HG02973 (cell line): Measurements from ENCODE around the gene LAIR1.
"Not testable (repeated sequence)": the region's sequence is repeated elsewhere in the genome, so short reads cannot be mapped to it uniquely, and the experiment has no call there.

Experiments
- ATAC-seq: cut with Tn5 transposase; IDR thresholded peaks from one replicate; pipeline ENCODE4 v1.9.1; 2021; ENCODE audit warnings: moderate library complexity; ENCODE audit not compliant: unreplicated experiment

The LAIR1 gene

GRCh38 chr19:54379187-54379678 lies 14.5 kb upstream of the LAIR1 start:
- no peak for ATAC-seq

DNA sequence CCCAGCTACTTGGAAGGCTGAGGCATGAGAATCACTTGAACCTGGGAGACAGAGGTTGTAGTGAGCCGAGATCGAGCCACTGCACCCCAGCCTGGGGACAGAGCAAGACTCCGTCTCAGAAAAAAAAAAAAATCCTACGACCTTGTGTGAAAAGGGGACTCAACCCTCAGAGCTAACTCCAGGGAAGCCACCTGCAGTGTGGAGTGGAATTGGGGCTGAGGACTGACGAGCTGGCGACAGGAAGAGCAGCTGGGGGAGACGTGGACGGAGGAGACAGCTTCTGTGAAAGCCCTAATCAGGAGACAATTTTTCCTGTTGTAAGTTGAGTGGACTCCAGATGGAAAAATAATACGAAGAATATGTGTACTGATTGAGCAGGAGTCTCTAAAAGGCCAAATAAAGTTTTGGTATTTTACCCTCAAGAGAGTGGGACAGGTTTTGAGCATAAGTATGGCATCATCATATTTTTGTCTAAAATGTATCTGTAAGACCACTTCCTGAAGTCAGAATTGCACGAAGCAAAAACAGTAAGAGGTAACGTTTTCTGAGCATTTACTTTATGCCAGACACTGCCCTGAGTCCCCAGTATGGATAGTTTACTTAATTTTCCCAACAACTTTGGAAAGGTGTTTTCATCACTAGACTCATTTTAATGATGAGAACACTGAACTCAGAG lies 12.0 kb upstream of the LAIR1 start:
- ATAC-seq, result no peak

DNA sequence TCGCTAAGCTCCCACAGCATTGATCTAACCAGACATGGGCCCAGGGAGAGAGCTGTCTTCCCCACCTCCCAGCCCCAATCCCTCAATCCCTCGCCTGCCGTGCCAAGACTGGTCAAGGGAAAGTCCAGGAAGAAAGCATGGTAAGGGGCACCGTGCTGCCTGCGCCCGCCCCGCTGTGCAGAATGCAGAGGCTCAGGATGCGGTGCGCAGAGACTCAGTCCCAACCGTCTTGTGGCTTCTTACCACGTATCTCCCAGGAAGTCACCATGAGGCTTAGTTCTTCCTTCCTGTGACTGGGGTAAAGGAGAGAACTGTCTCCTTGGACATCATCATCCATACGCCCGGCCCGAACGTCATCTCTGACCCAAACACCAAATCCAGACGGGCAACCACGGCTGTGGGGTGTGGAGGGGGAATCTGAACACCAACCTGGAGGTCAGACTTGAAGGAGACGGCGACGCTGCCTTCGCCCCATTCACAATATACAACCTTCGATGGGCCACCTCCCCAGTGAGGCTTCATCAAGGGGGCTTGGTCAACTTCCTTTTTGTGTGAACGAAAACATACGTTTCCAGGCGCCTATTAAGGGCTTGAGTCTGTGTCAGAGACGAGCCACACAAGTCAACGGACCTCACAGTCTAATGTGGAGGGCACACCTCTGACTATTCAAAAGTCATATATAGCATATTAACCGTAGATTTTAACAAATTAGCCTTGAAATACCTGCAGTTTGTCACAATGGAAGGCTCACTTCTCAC lies 10.6 kb upstream of the LAIR1 start:
- ATAC-seq, result not testable (repeated sequence)

DNA sequence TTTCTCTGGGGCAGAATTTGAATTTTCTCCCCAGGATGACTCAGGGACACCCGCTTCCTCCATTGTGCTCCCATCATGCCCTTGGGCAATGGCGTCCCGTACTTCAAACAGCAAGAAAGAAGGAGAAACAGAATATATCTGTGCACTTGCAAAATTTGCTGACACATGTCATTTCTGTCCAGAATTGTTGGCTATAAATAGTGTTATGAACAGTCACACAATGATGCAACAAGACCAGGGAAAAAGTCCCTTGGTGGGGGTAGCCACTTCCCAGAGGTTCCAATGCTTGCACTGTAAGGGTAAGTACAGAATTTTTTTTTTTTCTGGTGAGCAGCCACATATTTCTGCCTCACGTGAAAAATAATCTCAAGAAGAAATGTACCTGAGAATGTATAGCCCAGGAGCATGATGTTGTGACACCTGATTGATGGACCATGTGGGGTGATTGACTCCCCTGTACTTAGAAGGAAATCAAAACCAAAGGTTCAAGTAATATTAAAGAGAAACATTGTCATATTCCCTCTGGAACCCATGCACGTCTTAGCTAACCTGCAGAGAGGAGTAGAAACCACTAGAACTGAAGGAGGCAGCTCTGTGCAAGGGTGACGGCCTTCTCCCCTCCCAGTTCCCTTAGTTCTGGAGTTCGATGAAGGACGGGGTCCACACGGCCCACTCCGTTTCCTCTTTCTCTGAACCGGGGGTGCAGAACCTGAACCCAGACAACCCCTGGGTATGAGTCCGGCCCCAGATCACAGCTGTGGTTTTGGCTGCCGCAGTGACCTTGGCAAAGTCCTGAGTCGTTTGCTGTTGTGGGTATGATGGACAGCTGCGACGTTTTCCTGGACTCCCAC lies 9.3 kb upstream of the LAIR1 start:
- no peak for ATAC-seq

DNA sequence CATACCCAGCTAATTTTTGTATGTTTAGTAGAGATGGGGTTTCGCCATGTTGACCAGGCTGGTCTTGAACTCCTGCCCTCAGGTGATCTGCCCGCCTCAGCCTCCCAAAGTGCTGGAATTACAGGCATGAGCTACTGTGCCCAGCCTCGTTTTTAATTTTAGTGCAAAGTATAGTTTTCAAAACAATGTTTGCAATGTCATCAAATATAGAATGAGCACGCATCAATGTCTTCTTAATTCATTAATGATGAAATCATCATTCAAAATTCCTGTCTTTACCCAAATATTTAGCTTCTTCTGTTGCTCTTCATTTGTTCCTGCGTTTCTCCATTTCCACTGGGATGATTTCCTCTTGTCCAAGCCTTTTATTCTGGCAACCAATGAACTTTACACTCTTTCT lies 6.7 kb upstream of the LAIR1 start:
- ATAC-seq, result not testable (repeated sequence)

GRCh38 chr19:54370434-54370796 lies 5.7 kb upstream of the LAIR1 start:
- not testable (repeated sequence) for ATAC-seq

GRCh38 chr19:54369688-54370433 lies 5.1 kb upstream of the LAIR1 start:
- ATAC-seq, result not testable (repeated sequence)

GRCh38 chr19:54369082-54369687 lies 4.5 kb upstream of the LAIR1 start:
- no peak for ATAC-seq

GRCh38 chr19:54366811-54367210 lies 2.1 kb upstream of the LAIR1 start:
- no peak for ATAC-seq

DNA sequence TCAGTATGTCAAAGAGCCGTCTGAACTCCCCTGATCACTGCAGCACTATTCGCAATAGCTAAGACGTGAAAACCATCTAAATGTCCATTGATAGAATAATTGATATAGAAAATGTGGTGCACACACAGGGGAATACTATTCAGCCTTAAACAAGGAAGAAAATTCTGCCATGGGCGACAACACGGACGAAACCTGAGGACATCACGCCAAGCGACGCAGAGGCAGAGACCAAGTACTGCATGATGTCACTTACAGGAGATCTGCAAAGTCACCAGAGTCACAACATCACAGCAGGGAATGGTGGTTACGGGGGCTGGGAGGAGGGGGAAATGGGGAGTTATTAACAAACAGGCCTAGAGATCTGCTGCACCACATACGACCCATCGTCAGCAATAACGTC lies 1.1 kb upstream of the LAIR1 start:
- ATAC-seq, result not testable (repeated sequence)

DNA sequence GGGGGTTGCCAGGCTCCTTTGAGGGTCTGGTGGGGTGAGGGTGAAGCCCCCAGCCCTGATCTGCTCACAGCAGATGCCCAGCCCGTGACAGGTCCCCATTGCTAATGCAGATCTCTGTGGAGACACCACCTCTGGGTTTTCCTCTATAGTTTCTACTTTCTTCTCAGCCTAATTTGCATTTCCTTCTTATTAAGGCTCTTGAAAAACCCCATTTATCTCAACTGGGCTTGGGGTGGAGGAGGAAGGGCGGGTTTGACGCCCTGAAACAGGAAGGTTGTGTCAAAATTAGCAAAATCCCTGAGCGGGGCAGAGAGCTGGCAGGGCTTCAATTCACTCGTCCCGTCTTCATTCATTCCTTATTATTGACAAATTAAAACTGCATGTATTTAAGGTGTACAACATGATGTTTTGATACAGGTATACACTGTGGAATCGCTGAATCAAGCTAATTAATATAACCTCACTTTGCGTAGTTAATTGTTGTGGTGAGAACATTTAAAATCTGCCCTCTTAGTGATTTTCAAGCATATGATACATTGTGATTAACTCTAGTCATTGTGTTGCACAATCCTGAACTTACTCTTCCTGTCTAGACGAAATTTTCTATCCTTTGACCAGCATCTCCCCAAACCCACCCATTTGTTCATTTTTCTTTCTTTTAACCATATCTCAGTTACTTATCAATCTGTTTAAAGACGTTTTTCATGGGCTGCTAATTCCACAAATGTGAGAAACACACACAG lies 2.9 kb downstream of the LAIR1 start:
- ATAC-seq, result not testable (repeated sequence)

GRCh38 chr19:54359149-54359820 lies 5.4 kb downstream of the LAIR1 start:
- not testable (repeated sequence) for ATAC-seq

- no peak for ATAC-seq
Observed at GRCh38 chr19:54357381-54357780, 7.3 kb downstream of the LAIR1 start.

DNA sequence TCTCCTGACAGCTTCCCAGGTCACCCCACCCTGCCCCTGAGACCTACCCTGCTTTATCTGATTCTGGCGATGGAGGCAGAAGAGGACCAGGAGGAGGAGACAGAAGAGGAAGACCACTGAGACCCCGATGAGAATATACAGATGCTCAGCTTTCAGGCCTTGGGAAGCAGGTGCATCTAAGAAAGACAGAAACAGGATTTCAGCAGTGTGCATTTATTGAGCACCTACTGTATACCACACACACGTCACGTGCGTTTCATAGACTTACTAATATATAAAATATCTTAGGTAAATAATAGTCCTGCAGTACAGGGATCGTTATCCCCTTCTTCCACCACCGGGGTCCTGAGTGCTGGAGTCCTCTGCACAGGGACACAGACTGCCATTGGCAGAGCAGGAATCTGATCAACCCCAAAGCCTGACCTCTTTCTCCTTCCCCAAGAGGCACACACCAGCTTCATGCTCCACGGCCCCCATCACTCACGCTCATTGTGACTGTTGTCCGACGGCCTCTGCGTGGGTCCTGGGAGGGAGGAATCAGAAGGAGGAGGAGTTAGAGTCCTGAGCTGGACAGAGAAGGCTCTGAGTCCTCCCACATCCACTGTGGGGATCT lies 8.2 kb downstream of the LAIR1 start:
- ATAC-seq, result no peak

DNA sequence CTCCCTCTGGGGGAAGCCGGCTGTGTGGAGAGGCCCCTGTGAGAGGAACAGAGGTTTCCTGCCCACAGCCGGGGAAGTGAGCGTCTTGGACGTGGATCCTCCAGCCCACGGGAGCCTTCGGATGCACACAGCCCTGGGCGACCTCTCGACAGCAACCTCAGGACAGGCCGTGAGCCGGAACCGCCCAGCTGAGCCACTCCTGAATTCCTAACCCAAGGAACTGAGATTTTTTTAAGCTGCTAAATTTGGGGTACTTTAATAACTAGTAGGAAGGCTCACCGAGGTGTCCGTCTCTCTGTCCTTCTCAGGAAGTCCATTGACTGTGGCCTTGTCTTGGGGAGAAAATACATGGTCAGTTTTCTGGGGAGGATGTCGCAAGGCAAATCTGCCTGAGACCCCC lies 9.1 kb downstream of the LAIR1 start:
- no peak for ATAC-seq

DNA sequence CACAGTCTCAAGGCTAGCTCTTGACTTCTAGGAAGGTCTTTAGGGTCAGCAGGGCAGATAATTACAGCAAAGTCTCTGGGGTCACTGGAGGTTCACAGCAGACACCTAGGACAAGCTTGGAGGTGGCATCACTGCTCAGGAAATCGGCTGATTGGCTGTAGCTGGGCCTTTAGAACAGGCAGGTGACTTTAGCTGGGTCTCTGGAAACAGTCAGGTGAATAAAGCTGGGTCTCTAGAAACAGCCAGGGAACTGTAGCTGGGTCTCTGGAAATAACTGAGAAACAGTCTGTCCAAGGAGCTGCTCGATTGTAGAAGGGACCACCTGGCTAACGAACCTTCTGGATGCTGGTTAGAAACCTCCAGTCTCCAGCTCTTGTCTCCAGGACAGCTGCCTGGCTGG lies 10.0 kb downstream of the LAIR1 start:
- no peak for ATAC-seq

DNA sequence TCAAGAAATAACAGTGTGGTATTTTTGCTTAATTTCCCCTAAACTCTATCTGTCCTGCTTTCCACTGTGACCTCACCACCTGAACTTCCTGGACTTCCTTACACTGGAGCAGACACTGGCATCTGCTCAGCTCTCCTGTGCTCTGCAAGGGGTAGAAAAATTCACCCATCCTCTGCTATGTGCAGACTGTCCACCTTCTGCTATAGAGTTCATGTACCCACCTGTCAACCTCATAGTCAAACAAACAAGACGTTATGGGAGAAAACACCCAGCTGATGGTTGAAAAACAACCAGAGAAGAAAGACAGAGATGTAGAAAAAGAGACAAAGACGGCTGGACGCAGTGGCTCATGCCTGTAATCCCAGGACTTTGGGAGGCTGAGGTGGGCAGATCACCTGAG lies 12.2 kb downstream of the LAIR1 start:
- no peak for ATAC-seq

GRCh38 chr19:54352041-54352440 lies 12.7 kb downstream of the LAIR1 start:
- ATAC-seq, result no peak

DNA sequence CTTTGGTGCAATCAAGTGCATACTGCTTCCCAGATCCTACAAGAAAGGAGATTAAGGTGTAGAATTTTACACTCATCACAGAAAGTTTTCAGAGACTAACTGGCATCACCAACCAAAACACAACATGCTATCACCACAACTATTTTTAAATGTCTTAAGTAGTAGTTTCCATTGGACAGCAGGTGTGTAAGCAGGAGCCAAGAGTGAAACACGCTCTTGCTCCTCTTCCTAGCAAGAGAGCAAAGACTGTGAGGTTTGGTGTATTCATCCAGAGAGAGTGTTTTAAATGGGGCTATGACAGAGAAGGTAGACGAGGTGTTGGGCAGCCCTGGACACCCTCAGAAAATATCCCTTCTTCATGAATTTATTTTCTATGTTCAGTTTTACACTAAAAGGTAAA lies 13.3 kb downstream of the LAIR1 start:
- ATAC-seq, result no peak
